HEK293 (cell line): Measurements from ENCODE around the gene PANX3.

Source experiments
- ATF2 ChIP-seq: fragments of 450-650 bp; formaldehyde crosslinking; IDR thresholded peaks from 2 replicates; pipeline ENCODE4 v1.5.1; 2016; ENCODE audit warnings: missing biosample characterization, missing genetic modification characterization, low read depth
- CTCF ChIP-seq: fragments of 450-650 bp; formaldehyde crosslinking; IDR thresholded peaks from 2 replicates; pipeline ENCODE4 v1.5.1; 2016; ENCODE audit warnings: missing biosample characterization, missing genetic modification characterization
- GLI4 ChIP-seq: fragments of 450-650 bp; formaldehyde crosslinking; IDR thresholded peaks from 2 replicates; pipeline ENCODE4 v1.5.1; 2016; ENCODE audit warnings: missing biosample characterization, missing genetic modification characterization
- GLIS2 ChIP-seq: fragments of 450-650 bp; formaldehyde crosslinking; IDR thresholded peaks from 2 replicates; pipeline ENCODE4 v1.5.1; 2016; ENCODE audit warnings: missing biosample characterization, missing genetic modification characterization
- RBAK ChIP-seq: fragments of 450-650 bp; formaldehyde crosslinking; IDR thresholded peaks from 2 replicates; pipeline ENCODE4 v1.5.1; 2016; ENCODE audit warnings: missing biosample characterization, missing genetic modification characterization
- ZEB2 ChIP-seq: fragments of 450-650 bp; formaldehyde crosslinking; IDR thresholded peaks from 2 replicates; pipeline ENCODE4 v1.5.1; 2016; ENCODE audit warnings: missing biosample characterization, missing genetic modification characterization
- ZNF132 ChIP-seq: fragments of 450-650 bp; formaldehyde crosslinking; IDR thresholded peaks from 2 replicates; pipeline ENCODE4 v1.5.1; 2017; ENCODE audit warnings: missing biosample characterization, missing genetic modification characterization, borderline replicate concordance
- ZNF169 ChIP-seq: fragments of 450-650 bp; formaldehyde crosslinking; IDR thresholded peaks from 2 replicates; pipeline ENCODE4 v1.5.1; 2016; ENCODE audit warnings: missing biosample characterization, missing genetic modification characterization
- ZNF274 ChIP-seq, 2 experiments: fragments of 200-500 bp in 1 of 2; fragments of 450-650 bp in 1 of 2; sonication (Bioruptor generic) in 1 of 2; formaldehyde crosslinking in 1 of 2; IDR thresholded peaks; 2 replicates each; pipeline versions ENCODE4 v1.5.1 to v1.6.1; 2014 to 2016; ENCODE audit warnings: borderline replicate concordance in 1 of 2, inconsistent platforms in 1 of 2, low read length in 1 of 2, missing biosample characterization in 1 of 2, missing genetic modification characterization in 1 of 2
- ZNF544 ChIP-seq: fragments of 450-650 bp; formaldehyde crosslinking; IDR thresholded peaks from 2 replicates; pipeline ENCODE4 v1.5.0; 2017; ENCODE audit warnings: missing biosample characterization, missing genetic modification characterization
- ZNF658 ChIP-seq: fragments of 450-650 bp; formaldehyde crosslinking; IDR thresholded peaks from 2 replicates; pipeline ENCODE4; 2016; ENCODE audit warnings: missing biosample characterization, missing genetic modification characterization
- ZNF660 ChIP-seq: fragments of 450-650 bp; IDR thresholded peaks from 2 replicates; pipeline ENCODE4 v1.5.1; 2018; ENCODE audit warnings: missing biosample characterization, mild to moderate bottlenecking, missing genetic modification characterization
- ZNF664 ChIP-seq: fragments of 450-650 bp; formaldehyde crosslinking; IDR thresholded peaks from 2 replicates; pipeline ENCODE4 v1.5.1; 2016; ENCODE audit warnings: missing biosample characterization, missing genetic modification characterization
- ZNF785 ChIP-seq: fragments of 450-650 bp; formaldehyde crosslinking; IDR thresholded peaks from 2 replicates; pipeline ENCODE4 v1.5.1; 2016; ENCODE audit warnings: missing biosample characterization, missing genetic modification characterization

- TF ChIP-seq CTCF (tag by site-specific recombination) (no peak), ZNF658 (tag by site-specific recombination) (no peak), RBAK (tag by site-specific recombination) (no peak), GLIS2 (tag by site-specific recombination) (no peak), ZNF660 (no peak), ZNF169 (tag by site-specific recombination) (no peak), ZEB2 (tag by site-specific recombination) (no peak), ATF2 (no peak), ZNF664 (tag by site-specific recombination) (no peak), ZNF785 (no peak), GLI4 (tag by site-specific recombination) (no peak), ZNF274 (IDR thresholded peaks at IDR 0.05; ENCODE audit: low read length) (no peak), ZNF274 (tag by site-specific recombination; IDR thresholded peaks at IDR 0.05; ENCODE audit: borderline replicate concordance) (no peak), ZNF132 (tag by site-specific recombination) (no peak), ZNF544 (tag by site-specific recombination) (no peak)
Measured at GRCh38 chr11:124629961-124630360, 18.7 kb downstream of the PANX3 start.
